GM19043 (cell line): ENCODE results near the gene ARHGAP25.

ENCODE experiments used
- ATAC-seq: cut with Tn5 transposase; IDR thresholded peaks from one replicate; pipeline ENCODE4 v1.9.1; 2021; ENCODE audit warnings: low read depth; ENCODE audit not compliant: unreplicated experiment

Gene ARHGAP25

DNA sequence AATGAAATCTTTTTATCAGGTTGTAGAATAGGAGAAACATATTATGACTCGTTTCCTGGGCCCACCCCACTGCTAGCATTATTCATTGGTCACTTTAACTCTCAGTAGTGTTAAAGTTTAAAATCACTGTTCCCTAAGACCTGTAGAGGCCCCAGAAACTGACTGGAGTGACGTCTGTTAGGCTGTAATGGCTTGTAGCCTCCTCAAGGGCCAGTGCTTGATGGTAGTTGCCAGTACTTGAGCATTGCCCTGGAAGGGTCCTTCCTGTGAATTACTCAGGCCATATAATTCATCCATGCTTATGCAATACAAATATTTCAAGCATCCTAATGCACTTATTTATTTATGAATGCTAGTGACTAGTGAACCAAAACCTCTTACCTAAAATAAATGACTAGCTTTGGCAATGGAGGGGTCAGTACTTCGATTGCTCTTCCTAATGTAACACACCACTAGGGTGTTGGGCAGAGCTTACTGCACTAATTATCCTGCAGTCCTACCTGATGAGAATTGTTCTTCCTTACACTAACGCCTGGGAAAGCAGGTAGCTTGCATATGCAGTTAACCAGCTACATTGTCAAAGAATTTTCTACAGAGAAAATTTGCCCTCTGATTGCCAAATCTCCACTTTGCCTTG, 31.2 kb downstream of the ARHGAP25 start:
- no peak for ATAC-seq

DNA sequence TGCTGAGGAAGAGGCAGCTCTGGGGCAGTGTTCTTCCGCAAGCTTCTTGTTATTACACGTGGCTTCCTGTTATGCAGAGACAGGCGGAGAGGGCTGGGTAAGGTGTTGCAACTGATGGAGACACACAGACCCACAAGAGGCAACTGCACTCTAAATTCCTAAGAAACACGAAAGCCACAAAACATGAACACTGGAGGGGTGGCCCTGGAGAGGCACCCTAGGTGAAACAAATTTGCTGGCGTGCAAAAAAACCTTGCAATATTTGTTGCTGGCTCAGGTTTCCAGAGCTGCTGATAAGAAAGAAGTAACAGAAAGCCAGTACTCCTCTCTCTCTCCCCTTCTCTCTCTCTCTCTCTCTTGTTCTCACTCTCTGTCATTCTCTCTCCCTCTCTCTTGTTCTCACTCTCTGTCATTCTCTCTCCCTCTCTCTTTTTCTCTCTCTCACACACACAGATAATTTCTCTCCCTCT, 31.8 kb downstream of the ARHGAP25 start:
- no peak for ATAC-seq

DNA sequence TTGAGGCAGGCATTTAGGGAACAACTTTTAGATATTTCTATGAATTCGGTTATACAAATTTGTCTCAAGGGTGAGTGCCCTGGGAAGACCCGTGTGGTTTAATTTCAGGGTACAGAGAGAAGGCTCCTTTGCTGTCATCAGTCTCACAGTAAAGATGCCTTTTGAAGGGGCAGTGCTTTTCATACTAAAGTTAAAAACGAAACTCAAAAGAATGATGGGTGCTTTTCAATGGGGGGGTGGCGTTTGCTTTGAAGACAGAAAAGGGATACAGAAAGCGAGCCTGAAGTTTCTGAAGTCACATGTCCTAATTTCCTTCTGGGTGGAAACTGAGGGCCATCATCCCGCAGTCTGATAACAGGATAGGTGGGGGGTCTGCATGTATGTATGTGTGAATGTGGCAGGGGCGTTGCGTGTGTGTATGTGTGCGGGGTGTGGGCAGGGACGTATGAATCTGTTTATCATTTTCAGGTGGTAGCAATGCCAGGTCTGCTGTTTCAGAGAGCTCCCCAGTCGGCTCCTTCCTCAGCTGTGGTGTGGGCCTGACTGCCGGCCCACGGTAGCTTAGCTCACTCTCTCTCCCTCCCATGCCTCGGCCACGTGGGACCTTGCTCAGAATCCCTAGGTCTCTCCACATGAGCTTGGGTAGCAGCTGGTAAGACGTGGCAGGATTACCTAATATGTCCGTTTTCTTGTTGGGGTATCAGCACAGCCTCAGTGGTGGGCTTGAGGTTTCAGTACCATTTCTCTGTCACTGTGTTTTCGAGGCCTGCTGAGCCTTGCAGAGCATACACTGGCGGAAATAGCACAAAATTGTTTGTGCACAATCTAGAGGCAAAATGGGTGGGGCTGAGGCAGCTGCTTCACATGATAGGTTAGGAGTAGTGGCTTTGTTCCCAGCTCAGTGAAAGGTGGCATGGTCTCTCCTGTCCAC, 32.7 kb downstream of the ARHGAP25 start:
- ATAC-seq: peak; percentile 40

DNA sequence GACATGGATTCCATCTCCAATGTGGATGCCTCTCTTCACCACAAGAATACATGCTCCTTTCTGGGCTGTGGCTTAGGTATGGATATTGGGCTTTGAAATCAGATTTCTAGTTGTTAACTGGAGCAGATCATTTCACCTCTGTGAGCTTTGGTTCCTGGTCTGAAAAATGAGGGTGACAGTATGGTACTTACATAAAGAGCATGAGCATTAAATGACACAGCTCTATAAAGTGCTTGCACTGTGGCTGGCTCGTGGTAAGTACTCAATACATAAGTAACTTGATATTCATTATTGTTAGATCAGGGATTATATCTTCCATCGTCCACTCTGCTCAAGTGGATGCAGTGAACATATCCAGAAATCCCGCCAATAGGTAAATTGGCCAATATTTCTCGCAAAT, 33.4 kb downstream of the ARHGAP25 start:
- no peak for ATAC-seq

DNA sequence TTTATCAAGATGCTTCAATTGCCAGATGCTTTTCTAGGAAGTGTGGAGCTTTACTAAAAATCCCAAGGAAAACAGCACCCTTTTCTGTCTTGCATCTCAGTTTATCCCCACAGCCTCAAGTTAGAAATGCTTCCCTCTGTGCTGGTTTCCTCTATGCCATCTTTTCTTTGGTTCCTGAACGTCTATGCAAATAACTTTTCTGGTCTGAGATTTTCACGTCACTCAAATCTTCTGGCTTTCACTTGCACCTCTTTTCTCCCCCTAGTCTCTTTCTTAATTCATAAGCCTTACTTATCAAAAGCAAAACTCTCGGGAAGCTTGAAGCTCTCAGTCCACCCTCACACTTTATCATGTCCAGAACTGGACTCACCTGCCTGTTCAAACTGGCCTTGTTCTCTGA, 33.9 kb downstream of the ARHGAP25 start:
- no peak for ATAC-seq

DNA sequence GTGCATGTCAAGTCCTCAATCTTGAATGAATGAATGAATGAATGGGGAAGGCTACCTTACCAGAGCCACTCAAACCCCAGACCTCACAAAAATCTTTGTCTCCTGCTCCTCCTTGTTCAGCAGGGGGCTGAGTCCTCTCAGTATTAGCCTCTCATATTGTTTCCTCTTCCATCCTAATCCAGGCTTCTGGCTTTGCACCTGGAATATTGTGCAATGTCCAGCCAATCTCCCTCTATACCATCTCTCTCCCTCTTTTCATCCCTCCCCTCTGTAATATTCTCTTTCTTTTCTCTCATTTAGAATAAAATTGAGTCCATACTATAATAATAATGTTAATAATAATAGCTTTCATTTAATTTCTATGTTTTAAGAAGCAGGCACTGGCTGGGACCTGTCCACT, 34.3 kb downstream of the ARHGAP25 start:
- no peak for ATAC-seq

DNA sequence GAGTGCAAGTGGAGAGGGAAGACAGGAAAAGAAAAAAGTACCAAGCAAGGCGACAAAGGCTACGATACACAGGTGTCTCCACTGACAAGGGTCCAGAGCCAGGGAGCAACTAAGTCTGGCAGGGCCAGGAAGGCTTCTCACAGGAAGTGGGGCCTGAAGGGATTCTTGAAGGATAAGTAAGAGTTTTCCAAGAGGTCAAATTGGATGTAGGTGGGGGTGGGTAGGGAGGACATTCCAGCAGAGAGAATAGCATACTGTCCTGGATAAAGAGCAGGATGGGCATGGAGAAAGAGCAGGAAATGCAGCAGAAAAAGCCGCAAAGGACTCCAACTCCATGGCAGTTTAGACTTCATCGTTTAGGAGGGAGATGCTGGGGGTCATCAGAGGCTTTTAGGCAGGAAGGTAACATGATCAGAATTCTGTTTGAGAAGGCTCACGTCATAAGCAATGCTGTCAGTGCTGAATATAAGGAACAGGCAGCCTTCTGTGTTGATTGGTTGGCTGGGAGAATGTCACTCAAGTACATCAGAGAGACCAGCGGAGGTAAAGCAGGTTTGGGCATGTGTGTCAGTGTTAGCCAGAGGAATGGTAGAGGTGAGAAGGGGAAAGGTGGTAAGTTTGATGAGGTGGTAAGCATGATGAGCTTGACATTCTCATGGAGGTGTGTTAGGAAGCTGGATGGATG, 35.1 kb downstream of the ARHGAP25 start:
- no peak for ATAC-seq

DNA sequence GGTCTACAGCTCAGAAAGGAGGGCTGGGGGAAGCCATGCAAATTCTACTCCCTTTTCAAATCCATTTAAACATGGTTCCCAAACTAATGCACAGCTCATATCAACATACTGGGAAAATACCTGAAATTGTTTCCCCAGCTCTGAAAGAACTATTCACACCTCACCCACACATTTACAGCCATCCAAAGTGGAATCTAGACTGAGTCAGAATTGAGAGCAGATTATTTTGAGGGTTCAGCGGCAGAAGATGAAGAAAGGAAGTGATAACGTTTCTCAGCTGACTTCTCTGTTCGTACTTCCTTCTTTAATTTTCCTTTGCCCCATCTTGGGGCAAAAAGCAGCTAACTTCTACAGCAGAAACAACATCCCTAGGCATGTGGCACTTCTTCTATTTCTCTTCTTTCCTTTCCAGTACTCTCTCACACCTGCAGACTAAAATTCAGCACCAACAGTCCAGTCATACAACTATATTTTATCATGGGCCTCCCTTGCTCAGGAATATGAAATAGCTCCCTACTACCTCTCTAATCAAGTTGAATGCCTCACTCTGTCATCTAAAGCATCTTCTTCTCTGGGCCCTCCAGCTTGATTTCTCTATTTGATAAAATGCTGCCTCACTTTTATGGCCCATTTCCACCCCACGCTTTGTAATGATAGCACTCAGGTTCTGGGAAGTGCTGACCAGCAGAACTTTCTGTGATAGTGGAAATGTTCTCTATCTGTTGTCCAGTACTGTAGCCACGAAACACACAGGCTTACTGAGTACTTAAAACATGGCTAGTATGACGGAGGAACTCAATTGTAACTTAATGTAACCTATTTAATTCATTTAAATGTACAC, 35.9 kb downstream of the ARHGAP25 start:
- no peak for ATAC-seq

DNA sequence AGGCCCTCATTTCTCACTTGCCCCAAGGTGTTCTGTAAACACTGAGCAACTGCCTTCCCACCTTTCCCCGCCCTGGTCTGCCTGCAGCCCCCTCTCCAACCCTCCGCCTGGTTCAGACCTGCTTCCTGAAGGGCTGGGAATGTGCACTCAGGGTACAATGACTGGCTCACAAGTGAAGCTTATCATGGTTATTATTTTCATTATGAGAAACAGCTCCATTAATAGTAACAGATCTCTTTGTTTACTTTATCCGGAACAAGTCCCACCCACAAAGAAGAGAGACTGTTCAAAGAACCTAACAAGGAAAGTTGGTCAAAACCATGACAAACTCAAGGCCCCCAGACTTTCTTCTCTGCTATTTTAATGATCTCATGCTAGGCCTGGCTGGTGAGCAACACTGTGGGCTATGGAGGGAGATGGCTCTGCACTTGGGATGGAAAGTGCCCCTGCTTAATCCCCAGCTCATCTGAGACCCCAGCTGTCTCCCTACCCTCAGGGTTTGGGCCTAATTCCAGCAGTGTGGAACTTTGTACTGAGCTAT, 36.7 kb downstream of the ARHGAP25 start:
- no peak for ATAC-seq

DNA sequence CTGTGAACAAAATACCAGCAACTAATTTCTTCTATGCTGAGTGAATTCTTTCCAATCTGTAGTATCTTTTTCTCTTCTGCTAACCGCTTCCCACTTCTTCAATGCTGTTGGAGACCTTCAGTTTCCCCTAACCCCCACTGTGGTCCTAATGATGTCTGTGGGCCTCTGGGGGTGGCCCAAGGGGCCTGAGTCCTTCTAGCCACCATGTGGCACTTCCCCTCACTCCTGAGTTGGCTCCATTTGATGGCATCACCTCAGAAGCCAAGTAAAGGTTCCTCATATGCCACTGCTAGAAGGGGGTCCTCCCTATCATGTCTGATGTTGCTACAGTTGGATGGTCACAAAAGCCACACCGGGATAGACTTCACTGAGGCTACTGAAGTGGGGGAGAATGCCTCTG, 37.5 kb downstream of the ARHGAP25 start:
- ATAC-seq: no peak

DNA sequence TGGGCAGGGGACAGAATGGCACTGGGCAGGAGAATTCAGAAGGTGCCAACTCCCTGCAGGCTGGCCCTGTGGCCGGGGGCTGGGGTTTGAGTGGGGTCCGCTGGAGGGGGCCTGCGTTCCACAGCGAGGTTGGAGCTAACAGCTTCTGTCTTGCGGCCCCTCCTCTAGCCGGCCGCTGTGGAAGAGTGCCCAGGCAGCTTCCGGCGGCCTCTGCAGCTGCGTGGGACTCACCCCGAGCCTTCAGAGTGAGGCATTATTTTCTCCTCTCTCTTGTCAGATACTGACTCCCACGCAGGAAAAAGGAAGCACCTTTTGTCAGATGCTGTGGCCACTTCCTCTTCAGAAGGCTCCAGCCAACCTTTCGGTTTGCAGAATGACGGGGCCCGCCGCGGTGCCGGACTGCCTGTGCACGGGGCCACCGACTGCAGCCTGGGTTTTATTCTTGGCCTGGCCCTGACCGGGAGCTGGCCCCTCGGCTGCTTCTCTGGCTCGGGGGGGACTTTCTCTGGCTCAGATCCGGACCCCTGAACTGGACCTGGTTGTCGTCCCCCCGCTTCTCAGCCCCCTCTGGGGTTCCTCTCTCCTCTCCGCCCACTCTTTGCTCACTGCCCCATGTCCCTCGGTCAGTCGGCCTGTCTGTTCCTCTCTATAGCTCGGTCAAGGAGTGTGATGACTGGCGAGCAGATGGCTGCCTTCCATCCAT, 40.1 kb downstream of the ARHGAP25 start:
- peak; percentile 91 for ATAC-seq

DNA sequence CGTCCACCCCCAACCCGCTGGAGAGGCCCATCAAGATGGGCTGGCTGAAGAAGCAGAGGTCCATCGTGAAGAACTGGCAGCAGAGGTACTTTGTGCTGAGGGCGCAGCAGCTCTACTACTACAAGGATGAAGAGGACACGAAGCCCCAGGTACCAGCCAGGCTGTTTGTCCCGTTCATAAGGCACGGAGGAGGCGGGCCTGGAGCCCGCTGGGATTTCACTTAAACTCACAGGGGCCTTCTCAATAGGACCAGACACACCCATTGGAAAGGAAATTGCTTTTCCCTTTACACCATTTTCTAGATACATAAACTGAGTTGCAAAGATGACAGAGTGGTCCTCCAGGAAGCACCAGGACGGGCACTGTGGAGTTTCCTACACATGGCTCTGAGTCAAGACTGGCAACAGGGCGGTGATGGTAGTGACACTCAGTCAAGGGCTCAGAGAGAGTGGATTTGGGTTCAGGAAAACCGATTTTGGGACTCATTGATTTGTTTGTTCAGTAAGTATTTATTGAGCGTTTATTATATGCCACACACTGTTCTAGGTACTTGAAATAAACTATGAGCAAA, 40.7 kb downstream of the ARHGAP25 start:
- no peak for ATAC-seq

DNA sequence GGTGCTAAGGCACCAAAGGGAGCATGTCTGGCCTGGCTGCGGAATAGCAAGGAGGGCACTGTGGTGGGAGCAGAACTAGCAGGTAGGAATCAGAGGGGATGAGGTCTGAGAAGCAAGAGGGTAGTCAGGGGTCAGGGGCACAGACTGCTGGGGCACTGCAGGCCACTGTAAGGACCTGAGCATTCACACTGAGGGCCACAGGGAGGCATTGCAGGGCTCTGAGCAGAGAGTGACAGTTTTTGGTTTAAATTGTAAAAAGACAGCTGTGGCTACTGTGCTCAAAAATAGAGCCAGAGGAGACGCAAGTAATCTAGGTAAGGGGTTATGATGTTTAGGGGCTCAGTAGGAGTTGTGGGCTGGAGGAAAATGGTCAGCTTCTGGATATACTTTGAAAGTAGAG, 41.5 kb downstream of the ARHGAP25 start:
- no peak for ATAC-seq

DNA sequence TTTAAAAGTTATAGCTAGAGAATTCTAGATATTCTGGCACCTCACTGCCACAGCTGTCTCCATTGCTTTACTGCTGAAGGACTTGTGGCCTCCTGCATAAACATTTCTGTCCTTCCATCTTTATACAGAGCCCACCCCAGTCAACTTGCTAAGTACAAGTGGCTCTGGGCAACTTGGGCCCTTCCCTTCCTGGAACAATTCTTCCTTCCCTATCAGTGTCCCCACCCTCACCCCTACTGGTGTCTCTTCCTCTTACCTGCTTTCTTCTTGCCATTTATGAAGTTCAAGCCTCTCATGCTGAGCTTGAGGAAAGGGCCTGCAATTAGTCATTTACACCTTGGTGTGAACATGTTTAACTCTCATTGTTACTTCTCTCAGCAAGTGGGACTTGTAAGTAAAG, 45.0 kb downstream of the ARHGAP25 start:
- no peak for ATAC-seq

DNA sequence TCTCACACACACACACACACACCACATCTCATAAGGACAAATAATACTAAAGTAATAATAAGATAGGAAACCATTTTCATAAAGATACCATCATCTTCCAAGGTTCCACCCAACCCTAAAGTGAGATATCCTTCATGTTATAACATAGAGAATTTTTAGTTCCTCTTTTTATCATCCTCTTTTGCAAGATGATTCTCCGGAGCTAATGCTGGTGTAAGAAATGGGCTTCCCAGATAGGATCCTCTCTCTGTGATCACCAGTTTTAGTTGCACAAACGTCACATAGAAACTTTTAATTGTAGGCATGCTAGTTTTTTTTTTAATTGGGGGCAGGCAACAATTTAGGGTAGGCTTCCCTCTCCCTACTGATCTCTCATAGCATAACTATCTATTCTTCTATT, 49.6 kb downstream of the ARHGAP25 start:
- ATAC-seq: no peak

DNA sequence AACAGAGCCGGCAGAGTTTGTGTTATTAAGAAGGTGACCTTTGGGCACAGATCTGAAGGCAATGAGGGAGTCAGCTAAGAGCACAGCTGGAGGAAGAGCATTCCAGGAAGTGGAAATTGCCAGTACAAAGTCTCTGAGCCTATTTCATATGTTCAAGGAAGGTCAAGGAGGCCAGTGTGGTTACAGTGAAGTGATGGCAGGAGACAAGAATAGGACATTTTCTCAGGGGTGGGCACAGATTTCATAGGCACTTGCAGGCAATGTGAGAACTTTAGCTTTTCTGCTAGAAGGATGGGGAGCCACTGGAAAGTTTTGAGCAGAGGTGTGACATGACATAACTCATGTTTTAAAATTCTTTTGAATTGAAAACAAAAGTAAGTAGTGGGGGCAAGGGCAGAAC, 50.3 kb downstream of the ARHGAP25 start:
- no peak for ATAC-seq

DNA sequence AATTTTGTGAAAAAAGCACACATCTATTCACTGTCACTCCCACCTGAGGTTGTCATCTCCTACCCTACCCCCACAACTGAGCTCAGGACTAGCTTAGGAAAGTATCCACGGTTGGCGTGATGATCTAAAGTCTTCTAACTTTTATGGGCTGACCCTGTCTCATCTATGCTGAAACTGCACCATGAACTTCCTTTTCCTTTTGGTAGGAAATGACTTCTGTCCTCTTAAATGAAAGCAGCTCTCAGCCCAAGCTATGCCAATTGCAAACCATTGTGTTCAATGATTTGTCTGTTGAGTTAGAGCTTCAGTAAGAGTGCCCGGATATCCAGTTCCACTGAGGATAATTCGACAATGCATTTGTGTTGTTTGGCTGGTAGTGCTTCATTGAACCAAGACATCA, 52.7 kb downstream of the ARHGAP25 start:
- ATAC-seq: no peak

DNA sequence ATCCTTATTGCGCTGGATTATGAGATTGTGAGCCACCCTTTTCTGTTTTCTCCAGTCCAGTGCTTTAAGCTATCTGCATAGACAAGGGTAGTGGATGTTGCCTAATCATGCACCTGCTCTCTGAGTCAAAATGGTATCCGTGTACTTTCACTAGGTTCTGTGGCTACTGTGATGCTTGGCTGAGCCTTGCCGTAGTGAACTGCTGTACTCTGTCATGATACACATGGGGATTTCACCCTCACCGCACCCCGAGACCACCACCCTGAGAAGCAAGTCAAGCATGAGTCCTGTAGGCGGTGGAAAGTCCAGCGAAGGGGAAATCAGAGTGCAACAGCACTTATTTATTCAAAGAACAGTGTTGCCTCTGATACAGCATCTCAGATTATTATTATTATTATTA, 55.0 kb downstream of the ARHGAP25 start:
- ATAC-seq: peak; percentile 100

DNA sequence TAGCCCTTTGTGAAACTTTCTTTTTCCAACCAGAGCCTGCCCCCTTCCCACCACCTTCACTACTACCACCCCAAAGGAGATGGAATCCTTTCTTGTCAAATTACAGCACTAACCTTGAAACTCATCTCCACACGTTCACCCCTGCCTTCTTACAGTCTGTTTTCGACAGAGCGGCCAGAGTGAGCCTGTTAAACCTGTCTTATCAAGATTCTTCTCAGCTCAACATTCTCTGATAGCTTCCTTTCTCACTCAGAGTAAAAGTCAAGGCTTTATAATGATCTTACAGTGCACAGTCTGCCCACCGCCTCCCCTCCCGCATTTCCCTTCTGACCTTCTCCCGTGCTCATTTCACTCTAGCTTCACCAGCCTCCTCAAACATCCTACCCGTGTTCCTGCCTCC, 56.0 kb downstream of the ARHGAP25 start:
- ATAC-seq: no peak
